SH-SY5Y (cell line): ENCODE data around the gene GAREM1.

ENCODE experiments used
- GATA2 ChIP-seq: IDR thresholded peaks from 2 replicates; pipeline ENCODE4 v1.6.1; 2011; ENCODE audit warnings: mild to moderate bottlenecking, low read depth, low read length
- GATA3 ChIP-seq: IDR thresholded peaks from 2 replicates; pipeline ENCODE4 v1.6.1; 2011; ENCODE audit warnings: low read depth, mild to moderate bottlenecking, low read length, moderate library complexity

DNA sequence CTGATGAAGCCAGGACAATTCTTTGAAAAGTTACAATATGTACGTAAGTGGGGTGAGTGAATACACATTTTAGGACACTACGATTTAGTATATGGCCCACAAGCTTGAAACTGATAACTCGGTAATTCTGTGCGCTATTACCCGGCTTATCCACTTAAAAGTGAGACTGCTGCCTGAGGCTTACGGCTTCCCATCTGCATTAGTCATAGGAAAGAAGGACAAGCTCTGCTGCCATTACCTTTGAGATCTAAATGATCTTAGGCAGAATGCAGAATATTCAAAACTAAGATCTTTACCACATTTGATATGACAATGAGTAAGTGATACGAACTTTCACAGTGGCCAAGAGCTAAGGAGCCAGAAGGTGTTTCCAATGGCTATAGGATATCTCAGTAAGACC, 133.3 kb downstream of the GAREM1 start:
- TF ChIP-seq GATA2 (no peak), GATA3 (no peak)
